T-helper 1 cell treated with Interleukin-12 subunit alpha and Interleukin-12 subunit beta and Interleukin-4 antibody, amounts not matched to agents 30 μg/mL and 1 μg/mL, for 36 hours (primary cell): ENCODE results near the gene SH3GLB1.

Experiments used
- H3K27ac Mint-ChIP-seq: one replicate; pipeline ENCODE4 v1.8.0; 2021; ENCODE audit warnings: mild to moderate bottlenecking, mixed read lengths
- H3K27me3 Mint-ChIP-seq: one replicate; pipeline ENCODE4 v1.8.0; 2021; ENCODE audit warnings: low read depth, mixed read lengths
- H3K36me3 Mint-ChIP-seq: one replicate; pipeline ENCODE4 v1.8.0; 2021; ENCODE audit warnings: low read depth, mixed read lengths
- H3K4me1 Mint-ChIP-seq: one replicate; pipeline ENCODE4 v1.8.0; 2021; ENCODE audit warnings: low read depth, mixed read lengths
- H3K4me3 Mint-ChIP-seq: one replicate; pipeline ENCODE4 v1.8.0; 2021; ENCODE audit warnings: mild to moderate bottlenecking, moderate library complexity, mixed read lengths
- H3K9me3 Mint-ChIP-seq: one replicate; pipeline ENCODE4 v1.8.0; 2021; ENCODE audit warnings: mixed read lengths

Gene SH3GLB1

DNA sequence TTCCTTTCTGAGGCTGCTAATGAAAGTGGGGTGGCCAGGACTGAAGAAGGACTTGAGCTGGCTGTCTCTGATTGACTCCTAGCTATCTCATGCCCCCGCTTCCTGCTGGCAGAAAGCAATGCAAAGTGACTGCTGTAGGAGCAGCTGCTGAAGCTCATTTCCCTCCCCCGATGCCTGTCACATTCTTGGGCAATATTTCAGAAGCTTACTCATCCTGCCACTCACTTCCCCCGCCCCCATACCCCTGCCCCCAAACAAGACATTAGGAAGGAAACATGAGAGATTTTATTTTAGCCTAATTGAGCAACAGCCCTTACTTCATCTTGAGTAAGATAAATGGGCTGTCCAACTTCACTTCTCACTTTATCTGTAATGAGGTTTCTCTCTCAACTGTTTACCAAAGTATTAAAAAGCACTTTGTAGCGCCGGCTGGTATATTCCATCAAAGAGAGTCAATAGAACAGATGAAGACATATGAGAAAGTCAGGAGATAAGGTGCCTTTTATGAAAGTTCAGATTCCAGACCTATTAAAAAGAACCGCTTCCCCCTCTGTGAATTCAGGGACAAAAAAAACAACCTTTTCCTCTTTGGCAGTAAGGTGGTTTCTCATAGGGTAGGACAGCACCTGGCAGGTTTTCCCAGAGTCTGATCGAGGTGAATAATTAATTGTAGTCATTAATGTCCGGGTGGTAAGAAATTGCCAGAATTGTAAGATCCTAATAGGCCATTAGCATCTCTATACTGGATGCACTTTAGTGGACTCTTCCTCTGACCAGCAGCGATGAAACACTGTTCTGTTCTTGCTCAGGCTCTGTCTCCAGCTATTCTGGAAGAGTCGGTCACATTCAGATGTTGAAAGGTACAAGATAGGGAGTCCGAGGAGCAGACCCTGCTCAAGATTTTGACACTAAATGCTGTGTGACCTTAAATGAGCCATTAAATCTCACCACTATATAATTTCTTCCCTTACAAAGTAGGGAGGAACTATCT, 70.2 kb downstream of the SH3GLB1 start:
- H3K27ac Mint-ChIP-seq: no peak overlapping the region
- H3K9me3 Mint-ChIP-seq: no peaks in the 10 kb centered on the region
- no peak overlapping the region for H3K4me3 Mint-ChIP-seq
- H3K4me1 Mint-ChIP-seq: peaks cover 8% of the 10 kb centered on the region
- H3K27me3 Mint-ChIP-seq: no peaks in the 10 kb centered on the region
- no peaks in the 10 kb centered on the region for H3K36me3 Mint-ChIP-seq

DNA sequence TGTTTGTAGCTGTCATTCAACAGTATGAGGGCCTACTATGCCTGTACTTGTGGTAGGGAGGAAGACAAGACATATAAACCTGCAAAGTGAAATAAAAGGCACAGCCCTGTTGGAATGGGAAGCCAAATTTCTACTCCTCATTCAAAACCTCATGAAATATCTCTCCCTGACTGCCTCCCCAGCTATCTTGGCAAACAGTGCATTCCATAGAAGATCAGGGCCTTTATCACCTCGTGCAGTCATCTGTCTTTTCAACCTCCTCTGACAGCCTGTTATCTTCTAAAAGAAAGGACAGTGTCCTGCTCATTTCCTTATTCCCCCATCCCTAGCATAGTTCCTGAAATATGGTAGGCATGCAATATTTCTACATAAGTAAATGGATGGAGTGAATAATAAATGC, 71.0 kb downstream of the SH3GLB1 start:
- Mint-ChIP-seq H3K27ac (no peak overlapping the region), H3K4me1 (peaks cover 8% of the 10 kb centered on the region), H3K27me3 (no peaks in the 10 kb centered on the region)

GRCh38 chr1:86776108-86776507, 71.7 kb downstream of the SH3GLB1 start:
- no peaks in the 10 kb centered on the region for H3K27me3 Mint-ChIP-seq
- H3K4me1 Mint-ChIP-seq: peaks cover 8% of the 10 kb centered on the region
- H3K9me3 Mint-ChIP-seq: no peaks in the 10 kb centered on the region
- H3K4me3 Mint-ChIP-seq: no peak overlapping the region
- H3K27ac Mint-ChIP-seq: no peak overlapping the region
- no peaks in the 10 kb centered on the region for H3K36me3 Mint-ChIP-seq

More for the DNA sequence above, 71.0 kb downstream of the SH3GLB1 start:
- H3K36me3 Mint-ChIP-seq: no peaks in the 10 kb centered on the region
- no peaks in the 10 kb centered on the region for H3K9me3 Mint-ChIP-seq
- H3K4me3 Mint-ChIP-seq: no peak overlapping the region

GRCh38 chr1:86778569-86779239, 74.3 kb downstream of the SH3GLB1 start:
- Mint-ChIP-seq H3K4me3 (no peak overlapping the region), H3K9me3 (no peaks in the 10 kb centered on the region), H3K27me3 (peaks cover 5% of the 10 kb centered on the region), H3K27ac (no peak overlapping the region), H3K36me3 (no peaks in the 10 kb centered on the region), H3K4me1 (peaks cover 5% of the 10 kb centered on the region)

- H3K4me3 Mint-ChIP-seq: no peak overlapping the region
- H3K4me1 Mint-ChIP-seq: no peaks in the 10 kb centered on the region
- no peaks in the 10 kb centered on the region for H3K36me3 Mint-ChIP-seq
- peaks cover 10% of the 10 kb centered on the region for H3K27me3 Mint-ChIP-seq
- H3K9me3 Mint-ChIP-seq: no peaks in the 10 kb centered on the region
- no peak overlapping the region for H3K27ac Mint-ChIP-seq
These were observed 75.2 kb downstream of the SH3GLB1 start for GRCh38 chr1:86779308-86780191.

DNA sequence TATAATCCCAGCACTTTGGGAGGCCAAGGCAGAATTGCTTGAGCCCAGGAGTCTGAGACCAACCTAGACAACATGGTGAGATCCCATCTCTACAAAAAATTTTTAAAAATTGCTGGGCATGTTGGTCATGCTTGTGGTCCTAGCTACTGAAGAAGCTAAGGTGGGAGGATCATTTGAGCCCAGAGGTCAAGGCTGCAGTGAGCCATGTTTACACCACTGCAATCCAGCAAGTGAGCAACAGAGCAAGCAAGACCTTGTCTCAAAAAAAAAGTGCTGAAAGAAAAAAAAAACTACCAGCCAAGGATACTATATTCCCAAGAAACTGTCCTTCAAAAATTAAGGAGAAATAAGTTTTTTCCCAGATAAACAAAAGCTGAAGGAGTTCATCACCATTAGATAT, 78.1 kb downstream of the SH3GLB1 start:
- peaks cover 10% of the 10 kb centered on the region for H3K27me3 Mint-ChIP-seq
- H3K27ac Mint-ChIP-seq: no peak overlapping the region
- H3K9me3 Mint-ChIP-seq: no peaks in the 10 kb centered on the region
- no peak overlapping the region for H3K4me3 Mint-ChIP-seq
- no peaks in the 10 kb centered on the region for H3K36me3 Mint-ChIP-seq
- no peaks in the 10 kb centered on the region for H3K4me1 Mint-ChIP-seq

GRCh38 chr1:86787621-86788020, 83.2 kb downstream of the SH3GLB1 start:
- peaks cover 4% of the 10 kb centered on the region for H3K27me3 Mint-ChIP-seq
- no peaks in the 10 kb centered on the region for H3K4me1 Mint-ChIP-seq
- no peak overlapping the region for H3K27ac Mint-ChIP-seq
- no peaks in the 10 kb centered on the region for H3K36me3 Mint-ChIP-seq
- no peak overlapping the region for H3K4me3 Mint-ChIP-seq
- H3K9me3 Mint-ChIP-seq: no peaks in the 10 kb centered on the region

DNA sequence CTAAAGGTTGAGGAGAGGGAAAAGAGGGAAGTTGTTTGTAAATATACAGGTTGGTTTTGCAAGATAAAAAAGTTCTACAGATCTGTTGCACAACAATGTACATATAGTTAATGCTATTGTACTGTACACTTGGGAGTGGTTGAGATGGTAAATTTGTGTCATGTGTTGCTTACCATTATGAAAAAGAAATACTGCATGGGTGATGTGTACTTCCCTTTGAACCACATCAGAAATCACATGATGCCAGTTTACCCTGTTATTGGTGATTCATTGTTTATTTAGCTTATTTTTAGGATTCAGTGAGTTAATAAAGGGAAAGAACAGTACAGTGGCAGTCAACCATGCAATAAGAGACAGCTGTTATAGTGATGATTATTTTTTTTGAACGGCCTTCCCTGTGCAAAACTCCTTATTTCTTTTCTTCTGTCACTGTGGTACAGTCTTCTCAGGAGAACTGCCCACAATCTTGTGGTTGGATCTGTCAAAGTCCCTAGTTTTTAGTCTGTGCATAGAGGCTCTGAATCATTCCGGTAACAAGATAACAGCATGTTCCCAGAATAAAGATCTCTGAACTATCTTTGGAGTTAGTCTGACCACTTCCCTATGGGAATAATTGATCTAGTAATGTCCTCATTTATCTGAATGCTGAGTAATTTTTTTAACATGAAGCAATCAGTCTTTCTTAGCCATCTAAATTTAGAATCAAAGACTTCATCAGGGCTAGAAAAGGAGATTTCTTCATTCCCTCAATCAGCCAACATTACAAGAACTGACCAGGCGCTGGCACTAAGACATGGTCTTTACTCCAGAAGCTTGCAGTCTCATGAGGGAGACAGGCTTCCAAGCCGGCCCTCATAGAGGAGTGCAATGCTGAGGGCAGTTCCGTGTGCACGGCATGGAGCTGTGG, 84.2 kb downstream of the SH3GLB1 start:
- Mint-ChIP-seq H3K4me1 (no peaks in the 10 kb centered on the region), H3K9me3 (no peaks in the 10 kb centered on the region), H3K27ac (no peak overlapping the region), H3K27me3 (peaks cover 4% of the 10 kb centered on the region), H3K36me3 (no peaks in the 10 kb centered on the region), H3K4me3 (no peak overlapping the region)

GRCh38 chr1:86795316-86795715, 90.9 kb downstream of the SH3GLB1 start:
- Mint-ChIP-seq H3K4me1 (no peaks in the 10 kb centered on the region), H3K36me3 (no peaks in the 10 kb centered on the region), H3K9me3 (no peaks in the 10 kb centered on the region), H3K4me3 (no peak overlapping the region), H3K27me3 (no peaks in the 10 kb centered on the region), H3K27ac (no peak overlapping the region)
